Uterus (tissue), 4 donors: ENCODE measurements around the gene ADCY3. TPM values are rescaled to one million over a fixed set of nuclear protein-coding genes. Genes with fewer than 3 reads are reported as not detected.

ENCODE experiments used
- DNase-seq, 2 donors: peaks; one replicate each; pipeline ENCODE4 v3.0.0-alpha.2; 2019 to 2020
- H3K27ac ChIP-seq, 2 donors: fragments of 200-600 bp; sonication (generic); 1 replicate in 1 of 2; 2 replicates in 1 of 2; pipeline ENCODE4 v1.5.1; 2016 to 2018
- H3K27me3 ChIP-seq, 2 donors: fragments of 200-600 bp; sonication (generic); one replicate each; pipeline ENCODE4 v1.5.1; 2018 to 2019; ENCODE audit warnings: control low read depth in 1 of 2
- H3K36me3 ChIP-seq, 2 donors: fragments of 200-600 bp; sonication (generic); one replicate each; pipeline ENCODE4 v1.5.1; 2019; ENCODE audit warnings: control low read depth in 1 of 2
- H3K4me1 ChIP-seq, 2 donors: fragments of 200-600 bp; sonication (generic); one replicate each; pipeline ENCODE4 v1.5.1; 2018 to 2019; ENCODE audit warnings: control low read depth in 1 of 2
- H3K4me3 ChIP-seq, 2 donors: fragments of 200-600 bp; sonication (generic); 1 replicate in 1 of 2; 2 replicates in 1 of 2; pipeline ENCODE4 v1.5.1; 2018 to 2019; ENCODE audit warnings: mild to moderate bottlenecking in 1 of 2
- H3K9me3 ChIP-seq, 2 donors: fragments of 200-600 bp; sonication (generic); one replicate each; pipeline ENCODE4 v1.5.1; 2019; ENCODE audit warnings: control low read depth in 1 of 2
- CTCF ChIP-seq, 4 experiments: fragments of 200-600 bp in 2 of 4; fragments of 450-650 bp in 2 of 4; sonication (generic) in 2 of 4; IDR thresholded peaks; one replicate each; pipeline ENCODE4 v1.5.1; 2016 to 2019; ENCODE audit warnings: antibody characterized with exemption in 4 of 4, mild to moderate bottlenecking in 2 of 4, moderate library complexity in 1 of 4
- POLR2A ChIP-seq, 2 donors: fragments of 450-650 bp; IDR thresholded peaks; one replicate each; pipeline ENCODE4 v1.6.1; 2016; ENCODE audit warnings: antibody characterized with exemption in 2 of 2, mild to moderate bottlenecking in 1 of 2, moderate library complexity in 1 of 2
- intact Hi-C: fragments of 100-400 bp; cut with DNase I; formaldehyde crosslinking; loops from one replicate; pipeline ENCODE4 v1.15.1; 2023; ENCODE audit warnings: low total_unique reads
- total RNA-seq, 4 donors: library from RNA; depleted of rRNA in 3 of 4; stranded (reverse); fragments of >200 nt in 3 of 4; gene quantifications; one replicate each; pipeline versions ENCODE4 v1.1.0 to v1.2.4, GENCODE V29; 2014 to 2023
- donor health status: DM: yes; HTN: yes; CAD: no.

Gene ADCY3
- total RNA-seq, 4 donors from 2014 or later, result 37.9 to 104 (median 51.7) TPM

GRCh38 chr2:24832521-24832920 lies 87.5 kb downstream of the ADCY3 start:
- TF ChIP-seq POLR2A (IDR thresholded peaks at IDR 0.05) (no peak), CTCF (IDR thresholded peaks at IDR 0.05) (no peak)
- H3K4me3 ChIP-seq, result no peak overlapping the region
- no peaks in the 10 kb centered on the region for H3K27me3 ChIP-seq
- intact Hi-C loops, result no loop called here
- no peaks in the 10 kb centered on the region for H3K36me3 ChIP-seq
- no peaks in the 10 kb centered on the region for H3K9me3 ChIP-seq
- no peak for DNase-seq
- no peaks in the 10 kb centered on the region for H3K4me1 ChIP-seq
- no peak overlapping the region for H3K27ac ChIP-seq

- intact Hi-C loops, result no loop called here
- DNase-seq, result no peak
- no peak for TF ChIP-seq POLR2A (IDR thresholded peaks at IDR 0.05)
- no peak for TF ChIP-seq CTCF (IDR thresholded peaks at IDR 0.05)
- H3K9me3 ChIP-seq, result no peaks in the 10 kb centered on the region
- no peak overlapping the region for H3K27ac ChIP-seq
- no peaks in the 10 kb centered on the region for H3K27me3 ChIP-seq
- no peaks in the 10 kb centered on the region for H3K4me1 ChIP-seq
- no peak overlapping the region for H3K4me3 ChIP-seq
- no peaks in the 10 kb centered on the region for H3K36me3 ChIP-seq
Measured at GRCh38 chr2:24832073-24832461, 88.0 kb downstream of the ADCY3 start.

GRCh38 chr2:24831221-24832072 lies 88.6 kb downstream of the ADCY3 start:
- no peak for DNase-seq
- H3K9me3 ChIP-seq, result no peaks in the 10 kb centered on the region
- no peaks in the 10 kb centered on the region for H3K36me3 ChIP-seq
- H3K27me3 ChIP-seq, result no peaks in the 10 kb centered on the region
- no peaks in the 10 kb centered on the region for H3K4me1 ChIP-seq
- no peak overlapping the region for H3K27ac ChIP-seq
- H3K4me3 ChIP-seq, result no peak overlapping the region
- intact Hi-C loops, result no loop called here
- TF ChIP-seq POLR2A (IDR thresholded peaks at IDR 0.05) (no peak), CTCF (IDR thresholded peaks at IDR 0.05) (no peak)

- no peak overlapping the region for H3K4me3 ChIP-seq
- TF ChIP-seq CTCF (IDR thresholded peaks at IDR 0.05) (no peak), POLR2A (IDR thresholded peaks at IDR 0.05) (no peak)
- H3K27ac ChIP-seq, result no peak overlapping the region
- intact Hi-C loops, result no loop called here
- H3K36me3 ChIP-seq, result no peaks in the 10 kb centered on the region
- H3K4me1 ChIP-seq, result no peaks in the 10 kb centered on the region
- DNase-seq, result no peak
- no peaks in the 10 kb centered on the region for H3K27me3 ChIP-seq
- no peaks in the 10 kb centered on the region for H3K9me3 ChIP-seq
Measured at GRCh38 chr2:24830786-24831185, 89.3 kb downstream of the ADCY3 start.

GRCh38 chr2:24830351-24830750 lies 89.7 kb downstream of the ADCY3 start:
- Histone ChIP-seq H3K4me3 (no peak overlapping the region), H3K9me3 (no peaks in the 10 kb centered on the region), H3K27ac (no peak overlapping the region), H3K4me1 (no peaks in the 10 kb centered on the region), H3K27me3 (no peaks in the 10 kb centered on the region), H3K36me3 (no peaks in the 10 kb centered on the region)
- intact Hi-C loops, result no loop called here
- DNase-seq, result no peak
- TF ChIP-seq CTCF (IDR thresholded peaks at IDR 0.05) (no peak), POLR2A (IDR thresholded peaks at IDR 0.05) (no peak)
